ENCODE data around the gene AKAP1. TPM values are rescaled to one million over a fixed set of nuclear protein-coding genes. Genes with fewer than 3 reads are reported as not detected.
"Not testable (repeated sequence)": the region's sequence is repeated elsewhere in the genome, so short reads cannot be mapped to it uniquely, and the experiment has no call there.

The AKAP1 gene
- polyA plus RNA-seq, 4 donors, result 32.5 to 39.4 (median 33.7) TPM

DNA sequence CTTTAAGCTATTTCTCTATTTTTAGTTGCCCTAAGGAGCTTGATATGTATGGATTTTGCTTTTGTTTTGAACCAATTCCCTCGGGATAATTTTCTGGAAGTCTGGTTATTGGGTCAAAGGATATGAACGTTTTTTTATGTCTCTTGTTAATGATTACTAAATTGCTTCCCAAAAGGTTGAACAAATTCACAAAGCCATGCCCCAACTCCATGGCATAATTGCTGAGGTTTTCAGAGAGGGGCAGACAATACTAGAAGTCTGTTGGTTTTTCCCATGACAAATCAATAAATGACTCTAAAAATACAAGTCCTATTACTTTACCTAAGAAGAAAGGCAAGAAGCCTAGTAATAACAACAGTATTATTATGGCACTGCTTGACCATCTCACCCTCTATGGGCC is 11.4 kb upstream of the AKAP1 start:
- DNase-seq (ENCODE audit: low read depth in 4 of 4, low spot score in 2 of 4), result no peak

DNA sequence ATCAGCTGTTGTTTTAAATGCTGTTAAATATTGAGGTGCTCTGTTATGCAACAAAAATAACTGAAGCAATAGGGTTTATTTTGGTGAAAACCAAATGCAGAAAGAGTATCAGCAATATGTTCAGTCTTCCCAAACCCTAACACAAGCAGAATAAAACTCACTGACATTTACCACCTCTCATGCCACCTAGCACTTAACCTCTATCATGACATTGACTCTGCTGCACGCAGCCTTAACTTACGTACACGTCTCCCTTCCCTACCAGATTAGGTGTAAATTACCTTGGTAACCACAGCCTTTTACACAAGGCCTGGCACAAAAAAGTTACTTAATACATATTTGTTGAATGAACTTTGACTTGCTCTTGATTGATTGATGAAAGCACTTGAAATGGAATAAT is 9.9 kb upstream of the AKAP1 start:
- no peak for DNase-seq (ENCODE audit: low read depth in 4 of 4, low spot score in 2 of 4)

- DNase-seq (ENCODE audit: low read depth in 4 of 4, low spot score in 2 of 4), result no peak
Observed at GRCh38 chr17:57075785-57076184, 9.3 kb upstream of the AKAP1 start.

- no peak for DNase-seq (ENCODE audit: low read depth in 4 of 4, low spot score in 2 of 4)
Observed at GRCh38 chr17:57077000-57077399, 8.0 kb upstream of the AKAP1 start.

DNA sequence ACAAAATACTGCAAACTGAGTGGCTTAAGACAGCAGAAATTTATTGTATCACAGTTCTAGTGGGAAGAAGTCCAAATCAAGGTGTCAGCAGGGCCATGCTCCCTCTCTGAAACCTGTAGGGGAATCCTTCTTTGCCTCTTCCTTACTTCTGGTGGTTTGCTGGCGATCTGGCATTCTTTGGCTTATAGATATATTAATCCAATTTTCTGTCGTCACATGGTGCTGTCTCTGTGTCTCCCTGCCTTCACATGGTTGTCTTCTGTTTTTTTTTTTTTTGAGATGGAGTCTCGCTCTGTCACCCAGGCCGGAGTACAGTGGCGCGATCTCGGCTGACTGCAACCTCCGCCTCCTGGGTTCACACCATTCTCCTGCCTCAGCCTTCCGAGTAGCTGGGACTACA is 6.8 kb upstream of the AKAP1 start:
- DNase-seq (ENCODE audit: low read depth in 4 of 4, low spot score in 2 of 4), result no peak

DNA sequence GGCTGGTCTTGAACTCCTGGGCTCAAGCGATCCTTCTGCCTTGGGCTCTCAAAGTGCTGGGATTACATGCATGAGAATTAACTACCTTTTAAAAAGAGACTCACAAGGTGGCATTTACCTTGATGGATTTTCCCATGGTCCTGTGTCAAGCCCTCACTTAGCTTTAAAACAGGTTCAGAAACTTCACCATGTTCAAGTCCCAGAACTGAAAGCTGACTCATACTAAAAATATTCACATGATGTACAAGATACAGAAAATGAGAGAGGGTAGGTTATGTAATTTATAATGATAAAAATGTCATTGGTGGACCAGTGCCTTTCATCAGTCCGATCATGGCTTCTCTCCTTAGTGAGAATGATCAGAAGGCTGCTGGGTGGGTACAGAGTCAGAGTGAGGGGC is 4.3 kb upstream of the AKAP1 start:
- no peak for DNase-seq (ENCODE audit: low read depth in 4 of 4, low spot score in 2 of 4)

DNA sequence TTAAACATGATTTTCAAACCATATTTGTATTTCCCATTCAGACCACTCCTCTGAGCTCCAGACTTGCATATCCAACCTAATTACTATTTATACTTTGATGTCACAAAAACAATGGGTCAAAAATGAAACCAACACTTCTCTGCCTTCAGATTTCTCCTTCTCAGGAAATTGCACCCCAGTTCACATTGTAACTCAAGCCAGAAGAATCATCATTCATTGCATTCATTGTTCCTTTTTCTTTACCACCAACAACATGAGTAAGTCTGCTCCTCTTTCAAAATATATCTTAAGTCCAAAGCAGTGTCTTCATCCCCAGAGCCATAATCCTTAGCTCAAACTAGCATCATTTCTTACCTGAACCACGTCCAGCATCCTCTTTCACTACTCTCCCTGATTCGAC is 2.6 kb upstream of the AKAP1 start:
- DNase-seq (ENCODE audit: low read depth in 4 of 4, low spot score in 2 of 4), result no peak

- DNase-seq (ENCODE audit: low read depth in 4 of 4, low spot score in 2 of 4), result peak in 3 of 4 donors; percentile 36 to 89 (median 65)
Observed at GRCh38 chr17:57084361-57084801, 665 bp upstream of the AKAP1 start.

DNA sequence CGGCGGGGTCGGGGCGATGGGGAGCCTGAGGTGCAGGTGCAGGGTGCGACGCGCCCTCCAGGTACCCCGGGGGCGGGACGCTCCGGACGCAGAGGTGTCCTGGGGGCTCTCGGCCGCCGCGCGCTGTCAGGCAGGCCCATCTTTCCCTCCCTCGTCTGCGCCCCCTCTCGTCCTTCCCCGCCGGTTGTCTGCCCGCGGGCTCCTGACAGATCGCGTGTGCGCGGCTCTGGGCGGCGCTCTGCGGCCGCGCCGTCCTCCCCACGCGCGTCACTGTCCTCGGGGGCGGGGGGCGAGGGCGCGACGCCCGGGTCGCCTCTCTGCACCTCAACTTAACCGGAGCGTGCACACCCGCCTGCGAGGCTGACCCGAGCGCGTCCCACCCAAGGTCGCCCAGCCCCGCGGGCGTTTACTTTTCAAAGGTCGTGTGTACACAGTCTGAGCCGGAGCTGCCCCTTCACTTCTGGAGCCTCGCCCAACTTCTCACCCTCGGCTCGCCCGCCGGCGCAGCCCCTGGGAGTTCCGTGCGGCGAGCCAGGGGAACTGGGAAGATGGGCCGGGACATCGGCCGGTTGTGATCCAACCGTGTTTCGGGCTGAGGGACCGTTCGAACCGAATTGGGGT is 512 bp downstream of the AKAP1 start:
- peak in 1 of 4 donors; percentile 29 for DNase-seq (ENCODE audit: low read depth in 4 of 4, low spot score in 2 of 4)

- DNase-seq (ENCODE audit: low read depth in 4 of 4, low spot score in 2 of 4), result no peak
Observed at GRCh38 chr17:57086069-57086930, 1.3 kb downstream of the AKAP1 start.

GRCh38 chr17:57088298-57088697 is 3.3 kb downstream of the AKAP1 start:
- DNase-seq (ENCODE audit: low read depth in 4 of 4, low spot score in 2 of 4), result no peak

DNA sequence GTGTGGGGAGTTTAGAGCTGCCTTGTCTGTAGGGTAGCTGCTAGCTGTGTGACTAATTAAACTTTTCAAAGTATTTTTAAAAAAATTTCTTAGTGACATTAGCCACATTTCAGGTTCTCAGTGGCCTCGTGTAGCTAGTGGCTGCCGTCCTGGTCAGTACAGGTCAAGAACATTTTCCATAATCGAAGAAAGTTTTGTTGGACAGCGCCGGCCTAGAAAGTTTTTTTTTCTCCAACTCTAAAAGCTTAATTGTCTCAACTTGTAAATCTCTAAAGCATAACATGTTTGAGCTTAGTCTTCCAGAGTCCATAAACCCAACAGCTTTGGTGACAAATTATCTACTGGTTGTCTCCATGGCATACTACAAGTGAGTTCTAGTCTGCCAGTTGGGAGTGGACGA is 4.3 kb downstream of the AKAP1 start:
- no peak for DNase-seq (ENCODE audit: low read depth in 4 of 4, low spot score in 2 of 4)

GRCh38 chr17:57090560-57091185 is 5.6 kb downstream of the AKAP1 start:
- DNase-seq (ENCODE audit: low read depth in 4 of 4, low spot score in 2 of 4), result no peak

GRCh38 chr17:57091186-57091618 is 6.2 kb downstream of the AKAP1 start:
- DNase-seq (ENCODE audit: low read depth in 4 of 4, low spot score in 2 of 4), result no peak

DNA sequence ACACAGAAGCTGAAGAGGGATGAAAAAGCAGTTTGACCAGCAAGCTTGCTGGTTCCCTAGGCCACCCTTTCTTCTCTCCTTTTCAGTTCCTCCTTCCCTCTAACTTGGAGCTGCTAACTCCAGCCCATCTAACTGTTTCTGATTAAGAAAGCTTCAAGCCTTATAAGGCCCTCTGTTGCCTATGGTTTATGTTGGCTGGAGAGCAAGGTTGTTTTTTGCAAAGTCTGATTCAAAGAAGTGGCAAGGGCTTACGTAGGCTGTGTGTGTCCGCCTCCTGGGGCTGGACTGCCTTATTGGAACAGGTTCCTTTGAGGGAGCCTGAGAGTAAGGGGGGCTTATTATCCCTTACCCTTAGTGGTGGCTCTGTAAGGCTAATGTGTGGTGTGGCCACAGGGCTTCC is 7.1 kb downstream of the AKAP1 start:
- no peak for DNase-seq (ENCODE audit: low read depth in 4 of 4, low spot score in 2 of 4)

GRCh38 chr17:57092779-57093178 is 7.7 kb downstream of the AKAP1 start:
- DNase-seq (ENCODE audit: low read depth in 4 of 4, low spot score in 2 of 4), result no peak

DNA sequence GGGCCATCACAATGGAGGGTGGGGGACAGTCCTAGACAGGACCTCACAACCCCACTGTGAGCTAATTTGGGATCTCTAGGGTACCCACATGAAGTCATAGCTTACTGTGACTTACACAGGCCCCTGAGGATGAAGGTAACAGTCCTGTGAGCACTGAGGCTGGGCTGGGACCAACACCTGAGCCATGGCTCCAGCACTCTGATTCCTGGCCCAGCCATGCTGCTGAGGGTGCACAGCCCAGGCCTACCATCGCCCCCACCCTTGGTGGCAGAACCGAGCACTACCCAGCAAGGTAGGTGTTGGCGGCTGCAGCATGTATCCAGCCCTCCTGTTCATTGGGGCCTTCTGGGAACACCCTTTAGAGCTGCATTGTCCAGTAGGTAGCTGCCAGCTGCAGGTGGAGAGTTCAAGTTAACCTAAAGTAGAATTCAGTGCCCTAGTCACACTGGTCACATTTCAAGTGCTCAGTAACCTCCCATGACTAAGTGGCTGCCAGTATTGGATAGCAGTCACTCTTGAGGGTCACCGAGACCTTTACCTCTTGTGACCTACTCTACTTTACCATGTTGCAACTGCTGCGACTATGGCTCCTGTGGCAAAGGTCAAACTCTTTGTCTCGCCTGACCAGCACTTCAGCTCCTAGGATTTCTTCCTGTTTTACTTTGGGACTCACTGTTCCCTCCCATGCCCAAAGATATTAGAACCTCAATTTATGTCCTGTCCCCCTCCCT is 11.6 kb downstream of the AKAP1 start:
- no peak for DNase-seq (ENCODE audit: low read depth in 4 of 4, low spot score in 2 of 4)

- DNase-seq (ENCODE audit: low read depth in 4 of 4, low spot score in 2 of 4), result no peak
Observed at GRCh38 chr17:57097832-57098421, 12.9 kb downstream of the AKAP1 start.

DNA sequence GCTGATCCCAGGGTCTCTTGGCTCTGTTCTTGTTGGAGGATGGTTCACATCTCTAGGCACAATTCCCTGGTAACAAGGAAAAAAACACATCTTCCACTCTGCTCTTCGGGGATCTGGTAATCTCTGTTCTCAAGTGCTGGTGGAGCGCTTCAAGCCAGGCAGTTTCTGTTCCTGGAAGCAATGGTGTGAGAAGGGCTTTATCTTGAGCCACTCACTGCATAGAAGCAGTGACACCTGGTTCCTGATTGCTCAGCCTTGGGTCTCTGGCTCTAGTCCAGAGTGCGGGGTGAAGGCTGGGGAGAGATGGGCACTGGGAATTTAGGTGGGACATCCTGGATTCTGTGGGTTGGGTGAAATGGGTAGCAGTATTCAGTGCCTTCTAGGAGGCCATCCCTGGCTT is 14.1 kb downstream of the AKAP1 start:
- DNase-seq (ENCODE audit: low read depth in 4 of 4, low spot score in 2 of 4), result no peak

DNA sequence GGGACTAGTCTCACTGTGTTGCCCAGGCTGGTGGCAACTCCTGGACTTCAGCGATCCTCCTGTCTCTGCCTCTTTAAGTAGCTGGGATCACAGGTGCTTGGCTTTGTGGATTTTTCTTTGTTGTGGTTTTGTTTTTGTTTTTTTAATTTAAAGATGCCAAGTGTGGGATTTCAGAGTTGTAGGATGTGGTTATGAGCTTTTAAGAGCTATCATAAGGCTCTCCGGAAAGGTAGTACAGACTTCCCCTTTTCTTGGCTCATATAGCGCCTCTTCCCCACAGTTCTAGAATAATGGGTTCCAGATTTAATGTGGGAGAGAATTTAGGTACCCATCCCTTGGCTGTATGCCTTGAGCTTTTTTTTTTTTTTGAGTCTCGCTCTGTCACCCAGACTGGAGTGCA is 17.1 kb downstream of the AKAP1 start:
- DNase-seq (ENCODE audit: low read depth in 4 of 4, low spot score in 2 of 4), result no peak

DNA sequence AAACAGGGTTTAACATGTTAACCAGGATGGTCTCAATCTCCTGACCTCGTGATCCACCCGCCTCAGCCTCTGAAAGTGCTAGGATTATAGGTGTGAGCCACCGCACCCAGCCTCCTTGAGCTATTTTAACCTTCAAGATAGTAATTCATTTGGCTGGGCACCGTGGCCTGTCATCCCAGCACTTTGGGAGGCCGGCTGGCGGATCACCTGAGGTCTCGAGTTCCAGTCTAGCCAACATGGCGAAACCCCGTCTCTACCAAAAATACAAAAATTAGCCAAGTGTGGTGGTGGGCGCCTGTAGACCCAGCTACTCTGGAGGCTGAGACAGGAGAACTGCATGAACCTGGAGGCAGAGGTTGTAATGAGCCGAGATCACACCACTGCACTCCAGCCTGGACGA is 17.6 kb downstream of the AKAP1 start:
- DNase-seq (ENCODE audit: low read depth in 4 of 4, low spot score in 2 of 4), result not testable (repeated sequence)

All from left renal cortex interstitium (tissue), 4 donors.